Esophagus muscularis mucosa (tissue), 4 donors: ENCODE data around the gene LRIG2. TPM values are rescaled to one million over a fixed set of nuclear protein-coding genes. Genes with fewer than 3 reads are reported as not detected.
"Not testable (repeated sequence)": the region's sequence is repeated elsewhere in the genome, so short reads cannot be mapped to it uniquely, and the experiment has no call there.

Experiments
- DNase-seq: peaks from one replicate; pipeline ENCODE4 v3.0.0-alpha.2; 2017; ENCODE audit errors: extremely low spot score
- H3K27ac ChIP-seq, 4 donors: fragments of 200-600 bp; sonication (generic); replicated peaks in 1 of 4; 1 replicate in 3 of 4; 2 replicates in 1 of 4; pipeline ENCODE4 v1.5.1; 2016 to 2019; ENCODE audit warnings: mild to moderate bottlenecking in 1 of 4
- H3K27me3 ChIP-seq, 4 donors: fragments of 200-600 bp; sonication (generic); one replicate each; pipeline versions ENCODE4 v1.5.1 to v1.6.0; 2016 to 2019
- H3K36me3 ChIP-seq, 4 donors: fragments of 200-600 bp; sonication (generic); one replicate each; pipeline ENCODE4 v1.5.1; 2016 to 2019
- H3K4me1 ChIP-seq, 4 donors: fragments of 200-600 bp; sonication (generic); one replicate each; pipeline ENCODE4 v1.5.1; 2016 to 2019
- H3K4me3 ChIP-seq, 4 donors: fragments of 200-600 bp; sonication (generic); 1 replicate in 2 of 4; 2 replicates in 2 of 4; pipeline ENCODE4 v1.5.1; 2016 to 2019; ENCODE audit warnings: mild to moderate bottlenecking in 4 of 4, moderate library complexity in 1 of 4
- H3K9me3 ChIP-seq, 4 donors: fragments of 200-600 bp; sonication (generic); 1 replicate in 3 of 4; 2 replicates in 1 of 4; pipeline ENCODE4 v1.5.1; 2016 to 2019
- CTCF ChIP-seq, 3 experiments: fragments of 200-600 bp in 2 of 3; fragments of 450-650 bp in 1 of 3; sonication (generic) in 2 of 3; IDR thresholded peaks; one replicate each; pipeline ENCODE4 v1.5.1; 2017 to 2019; ENCODE audit warnings: antibody characterized with exemption in 3 of 3, mild to moderate bottlenecking in 2 of 3, moderate library complexity in 1 of 3
- EP300 ChIP-seq: sonication (generic); formaldehyde crosslinking; IDR thresholded peaks from one replicate; pipeline ENCODE4 v1.6.1; 2017; ENCODE audit warnings: antibody characterized with exemption
- POLR2A ChIP-seq: fragments of 450-650 bp; IDR thresholded peaks from one replicate; pipeline ENCODE4 v1.6.1; 2017; ENCODE audit warnings: antibody characterized with exemption, moderate library complexity, mild to moderate bottlenecking, low read depth
- POLR2AphosphoS5 ChIP-seq, 2 donors: sonication (generic); formaldehyde crosslinking; IDR thresholded peaks; one replicate each; pipeline ENCODE4 v1.6.1; 2017; ENCODE audit warnings: antibody characterized with exemption in 2 of 2
- WGBS: methylation state at CpG from one replicate; pipeline ENCODE4 v1.1.5; 2018; 5-methylcytosine and 5-hydroxymethylcytosine counted together
- intact Hi-C: fragments of 100-400 bp; cut with DNase I; formaldehyde crosslinking; loops from one replicate; pipeline ENCODE4 v1.15.1; 2023
- total RNA-seq, 4 donors: library from RNA; depleted of rRNA; stranded (reverse); fragments of >200 nt; gene quantifications; one replicate each; pipeline versions ENCODE4 v1.1.0 to v1.2.1, GENCODE V29; 2016

Gene LRIG2
- total RNA-seq, 4 donors from 2014 or later, result 8.9 to 13.9 (median 11.3) TPM

GRCh38 chr1:113146242-113147072 lies 73.5 kb downstream of the LRIG2 start:
- no peak for DNase-seq
- H3K4me1 ChIP-seq, result peaks cover 8 to 21% (median 19%) of the 10 kb centered on the region in 4 donors
- no peak overlapping the region for H3K4me3 ChIP-seq
- WGBS, result 93% methylated on average over 7 of the region's 7 CpGs
- intact Hi-C loops, result no loop called here
- no peaks in the 10 kb centered on the region for H3K27me3 ChIP-seq
- TF ChIP-seq POLR2AphosphoS5 (IDR thresholded peaks at IDR 0.05), result no peak
- no peak for TF ChIP-seq CTCF (IDR thresholded peaks at IDR 0.05)
- no peak for TF ChIP-seq POLR2A
- TF ChIP-seq EP300, result no peak
- H3K36me3 ChIP-seq, result no peaks in the 10 kb centered on the region
- H3K9me3 ChIP-seq, result no peaks in the 10 kb centered on the region
- H3K27ac ChIP-seq, result no peak overlapping the region

DNA sequence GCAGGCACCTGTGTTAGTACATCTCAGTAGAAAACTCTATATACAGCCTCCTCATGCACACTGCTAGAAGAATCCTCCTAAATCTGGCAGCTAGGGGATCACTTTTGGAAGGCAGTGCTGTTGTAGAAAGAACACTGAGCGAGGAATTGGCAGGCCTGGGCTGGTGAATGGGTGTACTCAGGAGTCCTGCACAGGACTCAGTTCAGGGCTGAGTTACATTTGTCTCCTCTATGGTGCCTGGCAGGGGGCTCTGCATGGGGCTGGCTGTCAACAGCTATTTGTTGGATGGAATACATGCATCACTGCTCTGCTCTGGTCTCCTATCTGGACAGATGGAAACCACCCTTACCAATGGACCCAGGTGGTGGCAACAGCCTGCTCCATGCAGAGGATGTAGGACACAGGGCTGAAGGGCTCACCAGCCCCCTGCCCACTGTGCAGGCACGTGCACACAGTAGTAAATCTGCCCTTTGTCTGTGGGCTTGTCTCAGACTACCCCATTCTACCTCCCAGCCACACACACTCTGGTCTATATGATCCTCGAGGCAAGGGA lies 74.2 kb downstream of the LRIG2 start:
- H3K27ac ChIP-seq, result no peak overlapping the region
- no peaks in the 10 kb centered on the region for H3K36me3 ChIP-seq
- intact Hi-C loops, result no loop called here
- H3K27me3 ChIP-seq, result no peaks in the 10 kb centered on the region
- no peaks in the 10 kb centered on the region for H3K9me3 ChIP-seq
- 54% methylated on average over 3 of the region's 3 CpGs for WGBS
- no peak for TF ChIP-seq EP300
- no peak for TF ChIP-seq POLR2A
- TF ChIP-seq CTCF (IDR thresholded peaks at IDR 0.05), result no peak
- no peak for TF ChIP-seq POLR2AphosphoS5 (IDR thresholded peaks at IDR 0.05)
- no peak overlapping the region for H3K4me3 ChIP-seq
- H3K4me1 ChIP-seq, result peaks cover 8 to 14% (median 13%) of the 10 kb centered on the region in 4 donors
- DNase-seq, result no peak

DNA sequence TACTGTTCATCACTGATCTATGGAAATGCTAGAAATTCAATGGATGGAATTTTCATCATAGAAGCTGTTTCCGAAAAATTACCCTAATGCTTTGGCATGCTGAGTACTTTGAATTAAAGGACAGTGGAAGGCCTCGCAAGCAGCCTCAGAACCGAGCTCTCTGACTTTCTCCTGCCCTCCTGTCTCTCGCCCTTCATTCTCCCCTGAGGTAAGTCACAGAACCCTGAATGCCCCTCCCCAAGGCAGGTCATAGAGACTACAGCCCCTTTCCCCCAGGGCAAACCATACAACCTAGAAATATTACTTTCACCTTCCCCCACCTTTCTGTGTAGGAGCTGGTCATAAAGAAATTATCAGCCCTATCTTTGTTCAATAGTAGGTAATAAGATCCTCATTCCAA lies 74.8 kb downstream of the LRIG2 start:
- Histone ChIP-seq H3K4me1 (peaks cover 4 to 7% (median 6%) of the 10 kb centered on the region in 4 donors), H3K27ac (no peak overlapping the region), H3K27me3 (no peaks in the 10 kb centered on the region), H3K4me3 (no peak overlapping the region), H3K9me3 (no peaks in the 10 kb centered on the region), H3K36me3 (no peaks in the 10 kb centered on the region)
- intact Hi-C loops, result no loop called here
- TF ChIP-seq POLR2AphosphoS5 (IDR thresholded peaks at IDR 0.05) (no peak), POLR2A (no peak), CTCF (IDR thresholded peaks at IDR 0.05) (no peak), EP300 (no peak)
- no peak for DNase-seq
- WGBS, result 70% methylated on average over 4 of the region's 4 CpGs

GRCh38 chr1:113150494-113150893 lies 77.5 kb downstream of the LRIG2 start:
- H3K27ac ChIP-seq, intact Hi-C loops, H3K4me3 ChIP-seq, H3K9me3 ChIP-seq, H3K4me1 ChIP-seq, DNase-seq, H3K36me3 ChIP-seq, H3K27me3 ChIP-seq: not testable (repeated sequence)
- 95% methylated on average over 4 of the region's 4 CpGs for WGBS

DNA sequence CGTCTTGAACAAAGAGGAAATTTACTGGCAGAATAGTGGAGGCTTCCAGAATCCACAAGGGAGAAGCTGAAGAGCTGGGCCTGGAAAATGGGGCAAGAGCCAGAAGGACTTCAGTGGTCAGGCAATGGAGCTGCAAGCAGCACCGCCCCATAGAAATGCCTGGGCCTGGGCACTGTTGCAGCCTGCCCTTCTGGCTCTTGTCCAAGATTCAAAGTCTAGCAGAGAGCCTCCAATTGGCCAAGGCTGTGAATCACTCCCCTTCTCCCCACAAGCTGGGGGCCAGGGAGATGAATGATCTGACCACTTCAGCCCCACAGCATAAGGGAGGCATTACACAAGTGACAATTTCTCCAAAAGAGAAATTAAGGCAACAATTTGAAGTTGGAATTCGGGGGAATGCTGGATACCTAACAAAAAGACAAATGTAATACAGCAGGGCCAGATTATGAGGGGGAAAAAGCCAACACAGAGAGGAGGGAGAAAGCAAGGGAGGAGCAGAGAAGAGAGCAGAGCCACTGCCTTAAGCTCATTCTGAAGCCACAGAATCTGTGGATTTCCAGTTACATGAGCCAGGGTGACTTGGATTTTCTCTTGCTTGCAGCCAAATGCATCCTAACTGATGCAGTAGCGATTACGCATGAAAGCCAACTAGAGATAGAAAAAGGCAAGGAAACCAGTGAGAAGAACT lies 80.3 kb downstream of the LRIG2 start:
- WGBS, result 83% methylated on average over 5 of the region's 5 CpGs
- peak; percentile 17 for DNase-seq
- intact Hi-C loops, result no loop called here
- TF ChIP-seq POLR2A (no peak), POLR2AphosphoS5 (IDR thresholded peaks at IDR 0.05) (no peak), CTCF (IDR thresholded peaks at IDR 0.05) (no peak), EP300 (no peak)
- no peaks in the 10 kb centered on the region for H3K4me1 ChIP-seq
- H3K36me3 ChIP-seq, result no peaks in the 10 kb centered on the region
- no peaks in the 10 kb centered on the region for H3K27me3 ChIP-seq
- no peak overlapping the region for H3K27ac ChIP-seq
- no peak overlapping the region for H3K4me3 ChIP-seq
- peaks cover 0 to 18% (median 13%) of the 10 kb centered on the region in 4 donors for H3K9me3 ChIP-seq
